ENCODE results near the gene GRM1. TPM values are rescaled to one million over a fixed set of nuclear protein-coding genes. Genes with fewer than 3 reads are reported as not detected.

Gene GRM1
- total RNA-seq, 2 donors from 2014 or later: 0.68 TPM; not detected in 1

GRCh38 chr6:146305951-146306350 lies 277.1 kb downstream of the GRM1 start:
- H3K27me3 ChIP-seq (replicated peaks; ENCODE audit: insufficient read depth): no peaks in the 10 kb centered on the region
- H3K9me3 ChIP-seq: no peaks in the 10 kb centered on the region
- no peaks in the 10 kb centered on the region for H3K4me1 ChIP-seq (replicated peaks)
- DNase-seq (ENCODE audit: low spot score): no peak
- H3K4me3 ChIP-seq: no peak overlapping the region
- intact Hi-C loops (cut with DNase I): no loop called here
- 81% methylated on average over 3 of the region's 3 CpGs for WGBS
- TF ChIP-seq POLR2AphosphoS5 (IDR thresholded peaks at IDR 0.05) (no peak), CTCF (IDR thresholded peaks at IDR 0.05) (no peak), POLR2A (IDR thresholded peaks at IDR 0.05) (no peak)
- no peak overlapping the region for H3K27ac ChIP-seq
- no peaks in the 10 kb centered on the region for H3K36me3 ChIP-seq

- no peak for TF ChIP-seq CTCF (IDR thresholded peaks at IDR 0.05)
- intact Hi-C loops (cut with DNase I): no loop called here
- Histone ChIP-seq H3K27ac (no peak overlapping the region), H3K4me3 (no peak overlapping the region), H3K36me3 (no peaks in the 10 kb centered on the region), H3K27me3 (replicated peaks; ENCODE audit: insufficient read depth) (no peaks in the 10 kb centered on the region), H3K9me3 (no peaks in the 10 kb centered on the region), H3K4me1 (replicated peaks) (no peaks in the 10 kb centered on the region)
- WGBS: 92% methylated on average over 2 of the region's 2 CpGs
- DNase-seq (ENCODE audit: low spot score): no peak
Observed at GRCh38 chr6:146310628-146311027, 281.8 kb downstream of the GRM1 start.

GRCh38 chr6:146311079-146311478 lies 282.2 kb downstream of the GRM1 start:
- no peaks in the 10 kb centered on the region for H3K36me3 ChIP-seq
- H3K27ac ChIP-seq: no peak overlapping the region
- intact Hi-C loops (cut with DNase I): no loop called here
- no peak for DNase-seq (ENCODE audit: low spot score)
- H3K4me3 ChIP-seq: no peak overlapping the region
- H3K9me3 ChIP-seq: no peaks in the 10 kb centered on the region
- TF ChIP-seq POLR2AphosphoS5 (IDR thresholded peaks at IDR 0.05): no peak
- no peak for TF ChIP-seq CTCF (IDR thresholded peaks at IDR 0.05)
- TF ChIP-seq POLR2A (IDR thresholded peaks at IDR 0.05): no peak
- 41% methylated on average over 2 of the region's 2 CpGs for WGBS
- no peaks in the 10 kb centered on the region for H3K27me3 ChIP-seq (replicated peaks; ENCODE audit: insufficient read depth)
- no peaks in the 10 kb centered on the region for H3K4me1 ChIP-seq (replicated peaks)

GRCh38 chr6:146312608-146313007 lies 283.7 kb downstream of the GRM1 start:
- H3K27ac ChIP-seq: no peak overlapping the region
- intact Hi-C loops (cut with DNase I): no loop called here
- no peak overlapping the region for H3K4me3 ChIP-seq
- TF ChIP-seq POLR2AphosphoS5 (IDR thresholded peaks at IDR 0.05) (no peak), CTCF (IDR thresholded peaks at IDR 0.05) (no peak), POLR2A (IDR thresholded peaks at IDR 0.05) (no peak)
- no peaks in the 10 kb centered on the region for H3K27me3 ChIP-seq (replicated peaks; ENCODE audit: insufficient read depth)
- no peak for DNase-seq (ENCODE audit: low spot score)
- H3K4me1 ChIP-seq (replicated peaks): no peaks in the 10 kb centered on the region
- no peaks in the 10 kb centered on the region for H3K36me3 ChIP-seq
- WGBS: 83% methylated on average over 2 of the region's 2 CpGs
- no peaks in the 10 kb centered on the region for H3K9me3 ChIP-seq

- TF ChIP-seq CTCF (IDR thresholded peaks at IDR 0.05): no peak
- TF ChIP-seq POLR2AphosphoS5 (IDR thresholded peaks at IDR 0.05): no peak
- no peak for TF ChIP-seq POLR2A (IDR thresholded peaks at IDR 0.05)
- Histone ChIP-seq H3K36me3 (no peaks in the 10 kb centered on the region), H3K4me1 (replicated peaks) (no peaks in the 10 kb centered on the region), H3K9me3 (no peaks in the 10 kb centered on the region), H3K4me3 (no peak overlapping the region), H3K27ac (no peak overlapping the region), H3K27me3 (replicated peaks; ENCODE audit: insufficient read depth) (no peaks in the 10 kb centered on the region)
- 79% methylated on average over 4 of the region's 4 CpGs for WGBS
- intact Hi-C loops (cut with DNase I): no loop called here
- no peak for DNase-seq (ENCODE audit: low spot score)
Observed at GRCh38 chr6:146315381-146316174, 286.7 kb downstream of the GRM1 start.

All from prostate gland (tissue), 2 donors.